ENCODE measurements around the gene ZSWIM9.

- no peak for TF ChIP-seq CTCF (IDR thresholded peaks at IDR 0.05)
- TF ChIP-seq TCF7L2 (IDR thresholded peaks at IDR 0.05; ENCODE audit: low read depth, low read length), result no peak
- TF ChIP-seq SIN3A (IDR thresholded peaks at IDR 0.05; ENCODE audit: borderline replicate concordance, insufficient read depth, low read depth, low read length), result no peak
These were observed 39.5 kb downstream of the ZSWIM9 start for GRCh38 chr19:48210005-48210404.
